Natural killer cell (primary cell): ENCODE data around the gene FOXN3. TPM values are rescaled to one million over a fixed set of nuclear protein-coding genes. Genes with fewer than 3 reads are reported as not detected.

Source experiments
- ATAC-seq, 3 donors: fragments of 150-1000 bp in 2 of 3; fragments of 200-7000 bp in 1 of 3; cut with Tn5 transposase; 1 replicate in 1 of 3; 2 replicates in 2 of 3; pipeline ENCODE4 v1.10.0; 2021; ENCODE audit warnings: mild to moderate bottlenecking in 2 of 3, moderate library complexity in 2 of 3
- DNase-seq, 2 donors: peaks; one replicate each; pipeline versions ENCODE4 v3.0.0 to v3.0.0-alpha.2; 2013 to 2021; ENCODE audit warnings: mixed read lengths in 1 of 2
- H3K27ac ChIP-seq: one replicate; pipeline ENCODE4 v1.5.1; 2013; ENCODE audit warnings: mild to moderate bottlenecking, low read length
- H3K27me3 ChIP-seq: one replicate; pipeline ENCODE4 v1.6.1; 2013; ENCODE audit warnings: low read length; ENCODE audit not compliant: control insufficient read depth, insufficient read depth
- H3K36me3 ChIP-seq: one replicate; pipeline ENCODE4 v1.6.1; 2013; ENCODE audit warnings: low read length; ENCODE audit not compliant: control insufficient read depth, insufficient read depth
- H3K4me1 ChIP-seq: one replicate; pipeline ENCODE4 v1.6.1; 2013; ENCODE audit warnings: low read length; ENCODE audit not compliant: control insufficient read depth, insufficient read depth
- H3K4me3 ChIP-seq: one replicate; pipeline ENCODE4 v1.5.1; 2013; ENCODE audit warnings: low read length
- H3K9me3 ChIP-seq: one replicate; pipeline ENCODE4 v1.6.1; 2013; ENCODE audit warnings: low read length; ENCODE audit not compliant: control insufficient read depth, insufficient read depth
- H3K27ac Mint-ChIP-seq, 2 donors: one replicate each; pipeline ENCODE4 v1.8.0; 2022; ENCODE audit warnings: mild to moderate bottlenecking in 2 of 2, mixed read lengths in 2 of 2, moderate library complexity in 1 of 2
- H3K27me3 Mint-ChIP-seq, 2 donors: one replicate each; pipeline ENCODE4 v1.8.0; 2022; ENCODE audit warnings: low read depth in 2 of 2, mixed read lengths in 2 of 2
- H3K36me3 Mint-ChIP-seq: one replicate; pipeline ENCODE4 v1.8.0; 2022; ENCODE audit warnings: mixed read lengths
- H3K4me1 Mint-ChIP-seq, 2 donors: one replicate each; pipeline ENCODE4 v1.8.0; 2022; ENCODE audit warnings: mixed read lengths in 2 of 2
- H3K4me3 Mint-ChIP-seq: one replicate; pipeline ENCODE4 v1.8.0; 2022; ENCODE audit warnings: mild to moderate bottlenecking, moderate library complexity, mixed read lengths
- H3K9me3 Mint-ChIP-seq, 2 donors: one replicate each; pipeline ENCODE4 v1.8.0; 2022; ENCODE audit warnings: mixed read lengths in 2 of 2
- WGBS: methylation state at CpG from one replicate; pipeline ENCODE4 v1.1.7; 2013; ENCODE audit warnings: missing lambda C conversion rate; ENCODE audit not compliant: insufficient coverage; 5-methylcytosine and 5-hydroxymethylcytosine counted together
- intact Hi-C: fragments of 100-400 bp; cut with micrococcal nuclease; formaldehyde crosslinking; loops from one replicate; pipeline ENCODE4 v1.14.2; 2022
- total RNA-seq, 4 donors: library from RNA; stranded (reverse); fragments of 120-200 nt in 1 of 4; gene quantifications; one replicate each; pipeline versions ENCODE4 v1.2.3 to v1.2.4, GENCODE V29; 2013 to 2022
- TF ChIP-seq, protein P1 (sequence below): fragments of 200-600 bp; IDR thresholded peaks from one replicate; pipeline ENCODE4 v1.8.0; 2022; ENCODE audit warnings: antibody characterized with exemption

Gene FOXN3
- total RNA-seq, 3 donors from 2014 or later (not counting 1 experiment from before 2014, with no cell fraction given): 209 to 216 (median 209) TPM

DNA sequence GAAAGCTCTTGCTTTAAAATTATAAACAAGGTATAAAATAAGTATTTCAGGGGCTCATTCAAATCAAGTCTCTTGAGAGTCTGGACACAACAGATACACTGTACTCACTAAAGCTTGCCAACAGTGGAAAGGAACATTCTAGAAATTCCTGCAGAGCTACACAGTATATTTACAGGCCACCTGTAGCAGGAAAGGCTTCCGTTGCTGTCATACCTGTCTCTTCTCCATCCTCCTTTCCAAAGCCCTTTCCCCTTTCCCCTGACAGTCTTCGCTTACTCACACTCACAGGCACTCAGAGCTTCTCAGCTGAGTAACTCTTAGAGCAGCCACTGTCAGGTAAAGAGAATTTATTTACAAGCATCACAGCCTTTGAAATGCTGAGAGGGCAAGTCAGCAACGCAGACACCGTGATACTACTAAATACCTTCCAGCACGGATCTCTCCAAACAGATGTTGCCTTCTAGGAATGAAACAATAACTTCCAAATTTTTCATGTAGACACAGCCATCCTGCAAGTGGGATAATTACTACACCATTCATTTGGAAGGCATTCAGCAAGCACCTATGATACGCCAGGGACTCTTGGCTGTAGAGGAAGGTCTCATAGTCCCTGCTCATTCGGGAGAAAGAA is 167.9 kb downstream of the FOXN3 start:
- no peak overlapping the region for H3K4me3 Mint-ChIP-seq
- H3K9me3 ChIP-seq: no peaks in the 10 kb centered on the region
- H3K4me1 ChIP-seq: peaks cover 21% of the 10 kb centered on the region
- peaks cover 64 to 70% of the 10 kb centered on the region in 2 donors for H3K4me1 Mint-ChIP-seq
- DNase-seq: no peak
- over 99% methylated on average over 7 of the region's 7 CpGs for WGBS
- no peak for ATAC-seq
- no peak overlapping the region for H3K4me3 ChIP-seq
- TF ChIP-seq, protein P1, sequence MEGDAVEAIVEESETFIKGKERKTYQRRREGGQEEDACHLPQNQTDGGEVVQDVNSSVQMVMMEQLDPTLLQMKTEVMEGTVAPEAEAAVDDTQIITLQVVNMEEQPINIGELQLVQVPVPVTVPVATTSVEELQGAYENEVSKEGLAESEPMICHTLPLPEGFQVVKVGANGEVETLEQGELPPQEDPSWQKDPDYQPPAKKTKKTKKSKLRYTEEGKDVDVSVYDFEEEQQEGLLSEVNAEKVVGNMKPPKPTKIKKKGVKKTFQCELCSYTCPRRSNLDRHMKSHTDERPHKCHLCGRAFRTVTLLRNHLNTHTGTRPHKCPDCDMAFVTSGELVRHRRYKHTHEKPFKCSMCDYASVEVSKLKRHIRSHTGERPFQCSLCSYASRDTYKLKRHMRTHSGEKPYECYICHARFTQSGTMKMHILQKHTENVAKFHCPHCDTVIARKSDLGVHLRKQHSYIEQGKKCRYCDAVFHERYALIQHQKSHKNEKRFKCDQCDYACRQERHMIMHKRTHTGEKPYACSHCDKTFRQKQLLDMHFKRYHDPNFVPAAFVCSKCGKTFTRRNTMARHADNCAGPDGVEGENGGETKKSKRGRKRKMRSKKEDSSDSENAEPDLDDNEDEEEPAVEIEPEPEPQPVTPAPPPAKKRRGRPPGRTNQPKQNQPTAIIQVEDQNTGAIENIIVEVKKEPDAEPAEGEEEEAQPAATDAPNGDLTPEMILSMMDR: no peak
- no peaks in the 10 kb centered on the region for H3K27me3 ChIP-seq
- H3K27ac Mint-ChIP-seq: no peak overlapping the region
- H3K27me3 Mint-ChIP-seq: no peaks in the 10 kb centered on the region
- no peaks in the 10 kb centered on the region for H3K36me3 ChIP-seq
- H3K9me3 Mint-ChIP-seq: no peaks in the 10 kb centered on the region
- intact Hi-C loops: no loop called here
- H3K36me3 Mint-ChIP-seq: no peaks in the 10 kb centered on the region
- H3K27ac ChIP-seq: no peak overlapping the region

DNA sequence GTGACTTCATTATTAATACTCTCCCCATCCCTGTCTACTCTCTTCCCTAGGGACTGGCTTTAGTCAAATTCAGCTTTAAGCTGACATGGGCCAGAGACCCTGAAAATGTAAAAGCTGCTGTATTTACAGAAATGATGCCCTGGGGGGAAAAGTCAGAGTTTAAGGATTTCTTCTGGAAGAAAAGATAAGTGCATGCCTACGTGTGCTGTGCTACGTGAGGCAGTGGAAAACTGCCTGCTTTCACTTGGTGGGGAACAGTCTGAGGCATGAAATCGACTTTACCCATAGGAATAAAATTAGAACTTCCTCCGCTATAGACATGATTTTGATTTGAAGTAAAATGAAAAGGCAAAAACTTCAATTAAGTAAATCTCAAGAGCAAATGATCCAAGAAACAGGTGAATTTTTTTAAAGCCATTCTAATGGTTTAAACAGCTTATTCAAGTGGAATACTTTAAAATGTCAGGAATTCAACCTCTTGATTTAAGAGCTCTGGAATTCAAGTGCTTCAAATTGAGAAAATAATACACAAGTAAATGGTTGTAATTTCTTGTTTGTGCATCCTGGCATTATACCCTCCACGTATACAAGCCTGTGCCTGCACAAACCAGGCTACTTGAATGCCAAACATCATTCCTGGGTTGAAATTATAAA is 168.5 kb downstream of the FOXN3 start:
- no peak for ATAC-seq
- Mint-ChIP-seq H3K4me1 (peaks cover 64 to 70% of the 10 kb centered on the region in 2 donors), H3K36me3 (no peaks in the 10 kb centered on the region), H3K27me3 (no peaks in the 10 kb centered on the region), H3K4me3 (no peak overlapping the region), H3K9me3 (no peaks in the 10 kb centered on the region), H3K27ac (no peak overlapping the region)
- H3K9me3 ChIP-seq: no peaks in the 10 kb centered on the region
- peaks cover 17% of the 10 kb centered on the region for H3K4me1 ChIP-seq
- H3K27ac ChIP-seq: no peak overlapping the region
- 81% methylated on average over 3 of the region's 5 CpGs for WGBS
- no peaks in the 10 kb centered on the region for H3K27me3 ChIP-seq
- intact Hi-C loops: no loop called here
- no peaks in the 10 kb centered on the region for H3K36me3 ChIP-seq
- no peak for DNase-seq
- H3K4me3 ChIP-seq: no peak overlapping the region
- TF ChIP-seq, protein P1: no peak

DNA sequence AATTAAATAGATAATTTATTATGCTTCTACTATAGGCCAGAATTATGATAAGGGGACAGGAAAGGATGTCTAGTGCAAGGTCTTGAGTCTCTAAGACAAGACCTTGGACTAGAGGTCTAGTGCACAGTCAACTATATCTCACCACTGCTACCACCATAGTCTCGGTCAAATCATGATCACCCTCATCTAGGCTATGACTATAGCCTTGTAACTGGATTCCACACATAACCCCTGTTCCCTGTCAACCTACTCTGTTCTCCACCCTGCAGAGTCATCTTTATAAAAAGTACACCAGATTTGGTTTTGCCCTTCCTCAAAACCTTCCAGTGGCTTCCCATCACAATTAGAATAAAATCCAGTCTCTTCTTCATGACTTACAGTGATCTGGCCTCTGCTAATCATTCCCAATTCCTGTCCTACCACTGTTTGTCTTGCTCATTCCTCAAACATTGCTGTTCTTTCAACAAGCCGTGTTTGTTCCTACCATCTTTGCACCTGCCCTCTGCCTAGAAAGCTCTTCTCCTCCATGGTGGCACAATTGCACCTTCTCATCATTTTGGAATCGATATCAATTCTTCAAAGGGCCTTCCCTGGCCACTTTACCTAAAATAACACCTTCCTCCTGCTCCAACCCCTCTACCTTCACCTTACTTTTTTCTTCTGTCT is 169.4 kb downstream of the FOXN3 start:
- TF ChIP-seq, protein P1: no peak
- Mint-ChIP-seq H3K9me3 (no peaks in the 10 kb centered on the region), H3K4me1 (peaks cover 66 to 74% of the 10 kb centered on the region in 2 donors), H3K27me3 (no peaks in the 10 kb centered on the region), H3K36me3 (no peaks in the 10 kb centered on the region), H3K4me3 (no peak overlapping the region), H3K27ac (peak overlapping the region; percentile 15 to 33)
- H3K4me1 ChIP-seq: peaks cover 21% of the 10 kb centered on the region
- 94% methylated on average over 3 of the region's 3 CpGs for WGBS
- no peaks in the 10 kb centered on the region for H3K9me3 ChIP-seq
- ATAC-seq: no peak
- no peak for DNase-seq
- H3K27me3 ChIP-seq: no peaks in the 10 kb centered on the region
- H3K36me3 ChIP-seq: no peaks in the 10 kb centered on the region
- intact Hi-C loops: no loop called here
- H3K4me3 ChIP-seq: no peak overlapping the region
- no peak overlapping the region for H3K27ac ChIP-seq
